HG03060 (cell line): Measurements from ENCODE around the gene ATF6.
"Not testable (repeated sequence)": the region's sequence is repeated elsewhere in the genome, so short reads cannot be mapped to it uniquely, and the experiment has no call there.

Source experiments
- ATAC-seq: cut with Tn5 transposase; IDR thresholded peaks from one replicate; pipeline ENCODE4 v1.9.1; 2021; ENCODE audit warnings: low read depth, moderate number of reproducible peaks; ENCODE audit not compliant: unreplicated experiment

Gene ATF6

DNA sequence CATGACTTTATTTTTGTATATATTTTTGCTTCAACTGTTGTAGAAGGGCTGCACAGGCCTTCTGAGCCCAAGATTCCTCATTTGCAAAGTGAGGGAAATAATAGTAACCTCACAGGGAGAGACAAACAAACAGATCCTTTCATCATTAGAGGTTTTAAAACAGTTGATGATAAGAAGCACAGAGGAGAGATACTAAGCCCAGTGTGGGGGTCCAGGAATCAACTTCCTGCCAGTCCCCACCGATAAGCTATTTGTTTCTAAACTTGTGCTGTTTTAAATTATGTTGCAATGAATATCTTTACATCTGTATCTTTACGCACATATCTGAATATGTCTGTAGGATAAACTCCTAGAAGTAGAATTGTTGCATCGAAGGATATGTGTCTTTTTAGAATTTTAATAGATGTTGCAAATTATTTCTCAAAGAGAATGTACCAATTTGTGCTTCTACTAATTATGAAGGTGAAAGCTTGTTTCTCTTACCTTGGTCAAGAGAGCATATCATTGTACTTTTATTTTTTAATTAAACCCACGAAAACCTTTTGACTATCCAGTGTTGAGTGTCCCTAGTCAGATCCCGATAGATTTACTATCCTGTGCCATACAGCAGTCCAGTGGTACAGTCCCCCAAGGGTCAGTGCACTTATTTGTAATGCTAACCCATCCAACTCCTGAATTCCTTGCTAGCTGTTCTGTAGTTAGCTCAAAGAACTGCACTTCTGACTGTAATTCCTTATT lies 34.0 kb upstream of the ATF6 start:
- no peak for ATAC-seq

DNA sequence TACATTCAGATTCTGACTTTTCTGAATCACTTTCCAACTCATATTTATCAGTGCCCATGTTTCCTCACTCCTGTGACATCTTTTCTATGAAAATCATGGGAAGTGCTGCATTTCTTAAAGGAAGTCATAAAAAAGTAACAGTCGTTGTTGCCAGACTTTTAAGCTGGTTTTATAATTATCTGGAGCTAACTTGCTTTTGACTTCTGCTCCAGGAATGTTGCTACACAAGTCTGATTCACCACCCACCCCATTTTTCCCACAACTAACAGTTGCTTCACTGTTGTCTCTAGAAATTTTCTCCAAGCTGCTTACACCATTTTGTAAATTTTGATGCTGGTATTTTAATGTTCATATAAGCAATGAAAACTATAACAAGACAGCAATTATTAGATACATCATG lies 32.6 kb upstream of the ATF6 start:
- ATAC-seq, result no peak

DNA sequence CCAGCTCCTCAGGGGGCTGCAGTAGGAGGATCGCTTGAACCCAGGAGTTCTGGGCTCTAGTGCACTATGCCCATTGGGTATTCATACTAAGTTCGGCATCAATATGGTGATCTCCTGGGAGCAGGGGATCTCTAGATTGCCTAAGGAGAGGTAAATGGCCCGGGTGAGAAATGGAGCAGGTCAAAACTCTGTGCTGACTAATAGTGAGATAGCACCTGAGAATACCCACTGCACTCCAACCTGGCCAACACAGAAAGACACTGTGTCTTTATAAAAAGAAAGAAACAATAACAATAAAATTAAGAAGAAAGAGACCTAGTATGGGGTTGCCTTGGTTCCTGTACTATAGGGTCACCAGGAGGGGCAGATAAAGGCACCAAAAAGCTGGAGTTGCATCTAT lies 30.3 kb upstream of the ATF6 start:
- ATAC-seq, result no peak

DNA sequence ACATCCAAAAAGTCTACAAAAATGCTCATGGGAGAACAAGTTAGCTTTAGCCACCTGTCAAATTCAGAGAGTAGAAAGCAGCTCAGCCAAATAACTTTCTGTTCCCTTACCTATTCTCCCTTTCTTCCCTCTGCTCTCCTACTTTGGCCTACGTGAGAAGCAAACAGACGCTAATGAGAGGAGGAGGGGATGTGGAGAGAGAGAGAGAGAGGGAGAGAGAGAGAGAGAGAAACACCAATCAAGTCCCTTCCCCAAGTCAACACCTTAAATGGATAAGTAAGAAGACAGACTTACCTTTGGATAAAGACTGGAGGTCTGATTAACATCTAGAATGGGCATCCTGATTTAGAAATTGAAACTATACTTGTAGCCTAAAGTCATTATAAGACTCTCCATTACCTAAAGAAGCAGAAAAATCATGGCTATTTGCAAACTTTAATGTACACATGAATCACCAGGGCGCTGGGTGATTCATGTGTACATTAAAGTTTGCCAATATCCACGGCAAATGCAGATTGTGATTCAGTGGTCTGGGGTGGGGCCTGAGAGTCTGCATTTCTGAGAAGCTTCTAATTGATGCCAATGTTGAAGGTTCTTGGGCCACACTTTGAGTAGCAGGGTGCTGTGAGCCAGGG lies 29.7 kb upstream of the ATF6 start:
- ATAC-seq, result no peak

DNA sequence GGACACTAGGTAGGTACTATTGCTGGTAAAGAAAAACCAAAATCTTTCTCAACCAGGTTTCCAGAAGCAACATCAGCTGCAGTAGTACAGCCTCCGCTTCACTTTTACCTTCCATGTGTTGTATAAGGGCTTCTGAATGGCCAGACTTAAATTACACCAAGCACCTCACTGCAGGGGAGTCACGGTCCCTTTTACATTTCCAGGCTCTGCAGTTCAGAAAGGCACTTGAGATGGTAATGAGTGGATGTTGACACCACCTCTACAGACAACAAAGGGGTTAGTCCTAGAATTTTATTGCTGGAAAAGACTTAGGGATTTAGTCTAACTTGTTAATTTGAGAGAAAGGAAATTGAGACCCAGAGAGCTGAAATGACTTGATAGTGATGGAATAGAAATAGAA lies 28.5 kb upstream of the ATF6 start:
- ATAC-seq, result no peak

DNA sequence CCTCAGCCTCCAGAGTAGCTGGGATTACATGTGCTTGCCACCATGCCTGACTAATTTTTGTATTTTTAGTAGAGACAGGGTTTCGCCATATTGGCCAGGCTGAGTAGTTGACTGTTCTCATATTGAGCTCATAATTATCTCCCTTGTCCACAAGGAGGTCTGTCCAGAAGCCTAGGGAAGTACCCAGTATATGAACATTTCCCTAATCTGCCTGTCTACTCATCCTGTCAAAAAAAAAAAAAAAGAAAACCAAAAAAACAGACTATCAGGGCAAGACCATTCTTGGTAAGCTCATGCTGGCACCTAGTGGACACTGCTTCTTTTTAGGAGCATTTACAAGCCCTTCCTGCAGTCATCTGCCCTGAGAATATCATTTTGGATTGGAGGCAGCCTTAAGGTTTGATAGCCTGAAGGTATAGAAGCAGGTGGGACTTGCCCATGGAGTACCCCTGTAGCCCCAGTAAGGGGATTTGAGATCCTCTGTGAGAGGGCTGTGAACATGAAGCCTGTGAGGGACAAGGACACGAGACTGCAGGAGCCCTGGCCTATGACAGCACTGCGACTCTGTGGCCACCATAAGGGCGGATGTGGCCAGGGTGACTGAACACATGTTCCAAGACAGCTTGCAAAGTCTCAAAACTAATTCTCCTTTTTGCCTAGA lies 27.4 kb upstream of the ATF6 start:
- peak; percentile 33 for ATAC-seq

DNA sequence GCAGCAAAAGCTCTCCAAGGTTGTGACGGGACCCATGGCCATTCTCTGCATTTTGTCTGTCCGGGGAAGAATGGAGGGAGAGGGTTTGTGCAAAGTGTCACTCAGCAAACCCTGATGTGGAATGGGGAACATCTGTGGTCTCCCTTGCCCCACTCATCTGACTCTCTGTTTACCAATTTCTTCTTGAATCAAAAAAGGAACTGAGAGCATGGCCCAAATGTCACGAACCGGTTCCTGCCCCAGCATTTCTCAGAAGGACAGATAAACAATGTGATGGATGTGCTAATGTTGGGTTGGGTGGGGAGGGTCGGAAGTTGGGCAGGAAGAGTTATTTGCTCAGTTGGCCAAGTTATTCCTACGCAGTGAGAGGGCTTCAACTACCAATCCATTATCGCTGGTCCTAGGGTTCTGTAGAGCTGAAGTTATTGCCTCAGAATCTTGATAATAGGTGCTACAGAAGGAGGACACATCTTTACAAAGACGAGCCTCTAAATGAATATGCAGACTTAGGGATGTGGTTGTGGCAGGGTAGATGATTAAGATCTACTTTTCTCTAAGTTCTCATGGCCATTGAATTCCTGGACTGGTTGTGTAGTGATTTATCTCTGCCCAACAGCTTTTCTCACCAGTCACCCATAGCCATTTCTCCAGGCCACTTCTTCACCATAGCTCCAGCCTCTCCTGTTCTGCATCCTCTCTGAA lies 26.1 kb upstream of the ATF6 start:
- no peak for ATAC-seq

DNA sequence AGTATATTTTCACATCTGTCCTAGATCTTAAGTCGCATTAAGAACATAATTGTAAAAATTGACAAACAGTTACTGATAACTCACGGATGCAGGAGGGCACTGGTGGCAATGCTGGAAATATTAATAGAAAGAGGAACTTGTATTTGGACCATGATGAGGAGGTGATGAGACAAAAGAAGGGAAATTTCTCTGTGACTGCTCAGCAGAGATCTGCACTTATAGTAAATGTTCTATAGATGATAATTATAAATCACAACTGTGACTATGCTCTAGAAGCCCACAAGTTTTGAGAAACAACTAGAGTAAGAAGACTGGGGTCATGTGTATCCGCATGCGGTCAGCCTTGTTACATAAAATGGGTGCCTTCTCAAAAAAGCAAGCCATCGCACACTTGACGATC lies 25.2 kb upstream of the ATF6 start:
- no peak for ATAC-seq

DNA sequence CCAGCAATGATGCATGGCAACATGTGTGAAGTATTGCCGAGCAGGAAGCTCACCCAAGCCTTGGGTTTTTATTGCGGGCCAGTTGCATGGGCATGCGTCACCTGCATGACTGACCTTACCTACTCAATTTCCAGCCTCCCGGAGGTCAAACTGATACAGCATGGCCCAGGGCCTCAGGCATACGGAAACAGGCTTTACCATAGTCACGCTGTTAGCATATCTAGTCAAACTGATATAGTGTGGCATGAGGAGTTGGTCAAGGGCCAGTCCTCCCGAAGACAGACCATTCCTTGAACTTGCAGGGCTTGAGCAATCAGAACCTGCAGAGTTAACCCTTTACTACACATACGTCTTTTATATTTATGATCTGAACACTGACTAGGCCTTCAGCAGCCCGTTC lies 22.9 kb upstream of the ATF6 start:
- ATAC-seq, result no peak

DNA sequence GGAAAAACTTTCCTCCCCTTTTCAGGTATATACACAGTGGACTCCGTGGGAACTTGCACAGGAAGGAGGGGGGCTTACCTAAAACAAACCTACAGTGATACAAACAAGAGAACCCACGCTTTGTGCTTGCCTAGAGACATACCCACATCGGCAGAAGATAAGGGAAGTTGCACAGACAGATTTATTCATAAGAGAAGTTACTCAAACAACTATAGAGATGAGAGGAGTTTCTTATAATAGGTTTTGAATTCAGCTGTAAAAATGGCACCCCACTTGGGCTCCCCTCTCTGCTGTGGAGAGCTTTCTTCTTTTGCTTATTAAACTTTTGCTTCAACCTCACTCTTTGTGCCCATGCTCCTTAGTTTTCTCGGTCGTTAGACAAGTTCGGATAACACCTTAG lies 18.3 kb upstream of the ATF6 start:
- no peak for ATAC-seq

DNA sequence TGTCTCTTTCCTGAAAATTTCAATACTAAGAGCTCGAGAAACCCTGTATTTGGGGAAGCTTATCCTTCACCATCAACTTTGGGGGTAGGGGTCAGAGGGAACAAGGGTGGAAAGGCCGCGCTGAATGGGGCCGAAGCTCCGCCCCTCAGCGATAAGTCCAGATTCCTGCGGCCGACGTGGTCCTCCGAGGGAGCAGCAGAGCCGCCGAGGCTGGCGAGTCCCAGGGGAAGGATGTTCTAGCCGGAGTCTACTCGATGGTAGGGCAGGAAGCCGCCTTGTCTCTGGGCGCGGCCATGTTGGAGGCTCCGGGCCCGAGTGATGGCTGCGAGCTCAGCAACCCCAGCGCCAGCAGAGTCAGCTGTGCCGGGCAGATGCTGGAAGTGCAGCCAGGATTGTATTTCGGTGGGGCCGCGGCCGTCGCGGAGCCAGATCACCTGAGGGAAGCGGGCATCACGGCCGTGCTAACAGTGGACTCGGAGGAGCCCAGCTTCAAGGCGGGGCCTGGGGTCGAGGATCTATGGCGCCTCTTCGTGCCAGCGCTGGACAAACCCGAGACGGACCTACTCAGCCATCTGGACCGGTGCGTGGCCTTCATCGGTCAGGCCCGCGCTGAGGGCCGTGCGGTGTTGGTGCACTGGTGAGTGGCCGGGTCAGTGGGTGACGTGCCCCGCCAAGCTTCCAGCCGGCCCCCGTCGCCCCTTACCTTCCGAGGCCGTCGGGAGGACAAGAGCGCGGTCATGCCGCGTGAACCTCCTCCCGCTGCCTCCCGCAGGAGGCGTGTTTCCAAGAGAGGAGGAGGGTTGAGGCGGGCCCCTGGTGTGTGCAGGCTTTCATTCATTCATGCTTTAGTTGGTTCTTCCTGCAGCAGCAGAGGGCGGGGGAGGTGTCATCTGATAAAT lies 16.4 kb upstream of the ATF6 start, which contains the start of gene DUSP12:
Gene DUSP12 (plus strand): TSS at position 278 of the 899 bp plus-strand sequence. CDS start 16 bp downstream, at position 294.
- ATAC-seq, result peak; percentile 92

DNA sequence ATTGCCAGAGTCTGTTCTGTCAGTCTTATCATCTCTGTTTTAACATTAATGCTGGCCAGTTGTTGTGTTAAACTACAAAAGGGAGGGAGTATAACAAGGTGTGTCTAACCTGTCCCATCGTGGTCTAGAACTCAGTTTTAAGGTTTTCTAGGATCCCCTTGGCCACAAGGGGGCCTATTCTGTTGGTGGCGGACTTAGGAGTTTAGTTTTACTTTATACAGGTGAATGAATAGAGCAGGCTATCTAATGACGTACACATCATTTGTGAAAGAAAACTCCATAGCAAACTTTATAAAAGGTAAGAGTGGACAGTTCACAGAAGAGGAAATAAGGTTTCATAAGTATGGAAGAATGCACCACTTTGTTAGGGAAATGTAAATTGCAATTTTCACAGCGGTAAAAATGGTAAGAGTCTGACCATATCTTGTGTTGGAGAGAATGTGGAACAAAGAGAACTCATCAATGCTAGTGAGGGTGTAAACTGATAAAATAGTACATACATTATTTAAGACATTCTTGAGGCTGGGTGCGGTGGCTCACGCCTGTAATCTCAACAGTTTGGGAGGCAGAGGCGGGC lies 2.5 kb upstream of the ATF6 start:
- ATAC-seq, result no peak

DNA sequence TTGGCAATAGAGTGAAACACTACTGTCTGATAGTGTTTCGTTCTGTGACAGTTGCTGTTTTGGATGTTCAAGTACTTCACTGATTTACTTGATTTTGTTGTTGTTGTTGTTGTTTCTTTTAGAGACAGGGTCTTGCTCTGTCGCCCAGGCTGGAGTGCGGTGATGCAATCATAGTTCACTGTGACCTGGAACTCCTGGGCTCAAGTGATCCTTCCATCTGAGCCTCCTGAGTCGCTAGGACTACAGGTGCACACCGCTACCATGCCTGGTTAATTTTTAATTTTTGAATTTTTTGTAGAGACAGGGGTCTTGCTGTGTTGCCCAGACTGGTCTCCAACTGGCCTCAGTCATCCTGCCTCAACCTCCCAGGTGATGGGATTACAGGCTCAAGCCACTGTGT lies 2.3 kb downstream of the ATF6 start:
- ATAC-seq, result no peak

DNA sequence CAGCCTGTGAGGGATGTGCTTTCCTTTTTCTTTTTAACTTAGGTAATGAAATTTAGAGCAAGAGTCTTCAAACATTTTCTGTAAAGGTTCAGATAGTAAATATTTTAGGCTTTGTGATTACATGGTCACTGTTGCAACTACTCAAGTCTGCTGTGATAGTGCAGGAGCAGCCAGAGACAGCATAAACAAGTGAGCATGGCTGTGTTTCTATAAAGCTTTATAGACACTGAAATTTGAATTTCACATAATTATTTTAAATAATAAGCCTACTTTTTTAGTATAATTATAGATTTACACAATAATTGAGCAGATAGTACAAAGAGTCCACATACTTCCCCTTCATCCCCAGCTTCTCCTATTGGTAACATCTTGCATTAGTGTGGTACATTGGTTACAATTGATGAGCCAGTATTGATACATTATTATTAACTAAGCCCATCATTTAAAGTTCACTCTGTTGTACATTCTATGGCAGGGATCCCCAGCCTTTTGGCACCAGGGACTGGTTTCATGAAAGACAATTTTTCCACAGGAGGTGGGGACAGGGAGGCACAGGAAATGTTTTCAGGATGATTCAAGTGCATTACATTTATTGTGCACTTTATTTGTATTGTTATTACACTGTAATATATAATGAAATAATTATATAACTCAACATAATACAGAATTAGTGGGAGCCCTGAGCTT lies 3.0 kb downstream of the ATF6 start:
- no peak for ATAC-seq

DNA sequence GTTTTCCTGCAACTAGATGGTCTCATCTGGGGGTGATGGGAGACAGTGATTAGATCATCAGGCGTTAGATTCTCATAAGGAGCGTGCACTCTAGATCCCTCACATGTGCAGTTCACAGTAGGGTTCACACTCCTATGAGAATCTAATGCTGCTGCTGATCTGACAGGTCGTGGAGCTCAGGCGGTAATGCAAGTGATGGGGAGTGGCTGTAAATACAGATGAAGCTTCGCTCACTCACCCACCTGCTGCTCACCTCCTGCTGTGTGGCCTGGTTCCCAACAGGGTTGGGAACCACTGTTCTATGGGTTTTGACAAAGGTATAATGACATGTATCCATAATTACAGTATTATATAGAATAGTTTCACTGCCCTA lies 3.5 kb downstream of the ATF6 start:
- not testable (repeated sequence) for ATAC-seq

DNA sequence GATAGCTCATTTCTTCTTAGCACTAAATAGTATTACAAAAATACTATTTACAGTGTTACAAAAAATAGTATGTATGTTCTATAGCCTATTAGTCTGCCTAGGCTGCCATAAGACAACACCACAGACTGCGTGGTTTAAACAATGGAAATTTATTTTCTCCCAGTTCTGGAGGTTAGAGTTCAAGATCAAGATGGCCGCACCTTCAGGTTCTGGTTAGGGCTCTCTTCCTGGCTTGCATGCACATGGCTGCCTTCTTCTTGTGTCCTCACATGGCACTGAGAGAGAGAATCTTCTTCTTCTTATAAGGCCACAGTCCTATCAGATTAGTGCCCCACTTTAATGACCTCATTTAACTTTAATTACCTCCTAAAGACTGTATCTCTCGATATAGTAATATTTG lies 4.1 kb downstream of the ATF6 start:
- ATAC-seq, result no peak

DNA sequence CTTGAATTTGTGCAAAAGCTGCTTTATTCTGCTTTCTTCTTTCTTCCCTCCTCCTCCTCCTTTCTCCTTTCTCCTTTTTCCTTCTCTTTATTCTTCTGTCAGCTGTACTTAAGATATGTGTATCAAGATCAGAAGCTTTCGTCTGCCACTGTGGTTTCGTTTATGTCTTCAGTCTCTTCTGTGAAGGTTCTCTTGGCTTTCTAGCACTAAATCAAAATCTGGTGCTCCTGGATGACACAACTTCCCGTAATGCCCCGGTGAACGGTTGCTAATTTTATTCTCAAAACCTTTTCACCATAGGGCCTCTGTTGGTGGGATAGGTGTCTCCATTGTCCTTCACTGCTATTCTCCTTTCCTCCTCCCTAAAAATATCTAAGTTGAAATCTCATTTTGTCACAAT lies 5.0 kb downstream of the ATF6 start:
- ATAC-seq, result no peak

DNA sequence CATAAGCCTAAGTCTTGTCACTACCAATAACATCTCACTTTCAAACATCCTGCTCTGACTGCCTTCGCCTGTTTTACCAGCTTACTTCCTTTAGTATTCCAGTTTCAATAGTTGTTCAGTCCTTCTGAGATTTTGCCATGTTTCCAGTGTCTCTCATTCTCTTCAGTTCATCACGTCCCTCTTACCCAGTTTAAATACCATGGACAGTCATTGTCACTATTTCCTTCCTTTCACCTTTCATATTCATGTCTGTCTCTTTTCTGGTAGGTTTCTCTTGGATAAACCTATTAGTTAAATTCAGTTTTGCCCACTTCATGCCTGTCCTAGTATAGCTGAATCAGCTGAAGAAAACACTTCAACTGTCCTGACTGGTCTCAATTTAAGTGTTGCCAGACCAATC lies 5.9 kb downstream of the ATF6 start:
- no peak for ATAC-seq

DNA sequence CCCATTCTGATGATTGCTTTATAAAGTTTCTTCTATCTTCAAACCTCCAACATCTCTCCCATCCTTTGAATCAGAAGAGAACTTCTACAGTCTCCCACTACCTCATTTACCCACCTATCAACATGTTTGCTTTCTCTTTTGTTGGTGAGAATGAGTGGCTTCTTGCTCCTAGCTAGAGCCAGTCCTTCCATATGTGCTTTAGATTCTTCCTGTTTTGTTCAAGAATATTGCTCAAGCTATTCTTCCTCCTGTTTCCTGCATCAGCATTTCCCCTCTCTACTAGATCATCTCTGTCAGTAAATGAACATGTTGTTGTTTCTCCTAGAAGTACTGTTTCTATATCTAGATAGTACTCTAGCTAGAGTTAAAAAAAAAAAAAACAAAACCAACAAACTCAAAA lies 6.3 kb downstream of the ATF6 start:
- ATAC-seq, result no peak
